Measurements from ENCODE around the gene BNIP5.

Gene BNIP5

DNA sequence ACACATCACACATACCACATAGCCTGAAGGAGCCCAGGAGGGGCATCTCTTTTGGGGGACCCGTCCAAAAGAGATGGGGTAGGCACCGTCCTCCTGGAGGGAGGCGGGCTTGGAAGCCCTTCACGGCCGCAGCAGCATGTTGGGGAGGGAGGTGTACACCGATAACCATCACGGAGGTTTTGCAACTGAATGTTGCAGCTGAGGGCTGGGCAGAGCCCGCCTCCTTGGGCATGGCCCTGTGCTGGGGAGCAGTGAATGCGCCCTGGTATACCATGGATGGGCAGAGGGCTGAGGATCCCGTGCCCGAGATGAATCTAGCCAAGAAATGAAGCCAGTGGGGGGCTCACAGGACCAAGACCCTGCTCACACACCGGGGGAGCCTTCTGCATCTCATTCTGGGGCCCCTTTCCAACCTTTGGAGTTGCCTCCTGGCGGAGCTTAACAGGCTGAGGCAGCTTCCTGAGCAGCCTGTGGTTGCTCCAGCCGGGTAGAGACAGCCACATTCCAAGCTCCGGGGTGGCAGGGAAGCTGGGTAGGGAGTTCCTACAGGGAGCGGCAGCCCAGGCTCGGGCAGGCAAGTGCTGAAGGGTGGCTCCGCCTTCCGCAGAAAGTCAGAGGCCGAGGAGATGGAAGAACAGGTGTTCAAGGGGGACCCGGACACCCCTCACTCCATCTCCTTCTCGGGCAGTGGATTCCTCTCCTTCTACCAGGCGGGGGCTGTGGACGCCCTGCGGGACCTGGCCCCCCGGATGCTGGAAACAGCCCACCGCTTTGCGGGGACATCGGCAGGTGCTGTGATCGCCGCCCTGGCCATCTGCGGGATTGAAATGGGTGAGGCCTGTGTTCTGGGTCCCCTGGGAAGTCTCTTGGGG is 66.6 kb downstream of the BNIP5 start, which contains the start of gene PNPLA1:
PNPLA1 (plus strand) TSS at position 227 of the 872 bp plus-strand sequence; CDS start at position 627, 400 bp downstream.
- in situ Hi-C loops (cut with MboI; ENCODE audit: low sequenced_read_pairs), result no loop called here

DNA sequence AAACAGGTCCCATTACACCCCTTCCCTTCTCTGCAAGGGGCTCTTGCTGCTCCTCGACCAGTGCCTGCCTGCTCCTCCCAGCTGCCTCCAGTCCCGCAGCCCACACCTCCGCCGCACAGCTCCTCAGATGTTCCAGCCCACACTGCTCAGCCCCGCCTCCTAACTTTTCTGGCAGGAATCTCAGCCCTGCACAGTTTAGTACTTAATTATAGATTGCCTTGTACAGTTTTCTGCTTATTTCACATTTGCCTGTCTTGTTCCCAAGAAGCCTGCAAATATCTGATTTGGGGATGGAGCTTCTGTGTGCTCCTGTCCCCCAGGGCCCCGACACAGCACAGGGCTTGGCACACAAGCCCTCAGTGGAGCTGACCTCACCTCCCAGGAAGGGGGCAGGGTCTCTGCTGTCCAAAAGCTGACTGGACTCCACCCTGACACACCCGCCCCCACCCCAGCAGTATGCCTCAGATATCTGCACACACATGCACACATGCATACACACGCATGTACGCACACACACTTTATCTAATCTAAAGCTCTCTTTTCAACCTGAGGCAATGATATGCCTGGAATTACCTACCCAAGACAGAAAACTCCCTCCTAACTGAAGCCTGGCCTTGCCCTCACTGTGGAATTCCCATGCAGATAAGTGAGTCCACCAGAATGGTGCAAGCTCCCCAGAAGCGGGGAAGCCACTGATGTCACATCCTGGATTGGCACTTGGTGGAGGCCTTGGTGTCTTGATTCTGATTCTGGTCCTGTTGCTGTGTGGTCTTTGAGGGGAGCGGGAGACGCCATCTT is 68.0 kb downstream of the BNIP5 start:
- in situ Hi-C loops (cut with MboI; ENCODE audit: low sequenced_read_pairs), result no loop called here

GRCh38 chr6:36267731-36268477 is 68.8 kb downstream of the BNIP5 start:
- in situ Hi-C loops (cut with MboI; ENCODE audit: low sequenced_read_pairs), result no loop called here

GRCh38 chr6:36266913-36267644 is 69.6 kb downstream of the BNIP5 start:
- in situ Hi-C loops (cut with MboI; ENCODE audit: low sequenced_read_pairs), result no loop called here
